Smooth muscle cell (in vitro differentiated cells): ENCODE measurements around the gene MTCH1. TPM values are rescaled to one million over a fixed set of nuclear protein-coding genes. Genes with fewer than 3 reads are reported as not detected.

Source experiments
- DNase-seq: peaks from one replicate; lab custom pipeline; 2025; ENCODE audit not compliant: unreplicated experiment; lab: John Stamatoyannopoulos, UW
- H2AFZ ChIP-seq: fragments of 200-600 bp; sonication (generic); 2 replicates; pipeline ENCODE4 v1.6.0; 2016; ENCODE audit warnings: antibody characterized with exemption, low read depth, mild to moderate bottlenecking
- H3F3A ChIP-seq: fragments of 200-600 bp; sonication (generic); 2 replicates; pipeline ENCODE4 v1.6.0; 2017; ENCODE audit warnings: antibody characterized with exemption, low read depth
- H3K27ac ChIP-seq: fragments of 200-600 bp; sonication (generic); 2 replicates; pipeline ENCODE4 v1.5.1; 2016; ENCODE audit warnings: low read depth, mild to moderate bottlenecking
- H3K27me3 ChIP-seq: fragments of 200-600 bp; sonication (generic); 2 replicates; pipeline ENCODE4 v1.6.1; 2016; ENCODE audit warnings: low read depth, mild to moderate bottlenecking
- H3K36me3 ChIP-seq: fragments of 200-600 bp; sonication (generic); 2 replicates; pipeline ENCODE4 v1.5.1; 2016; ENCODE audit warnings: low read depth
- H3K4me1 ChIP-seq: fragments of 200-600 bp; sonication (generic); 2 replicates; pipeline ENCODE4 v1.5.1; 2016; ENCODE audit warnings: low read depth
- H3K4me2 ChIP-seq: fragments of 200-600 bp; sonication (generic); 2 replicates; pipeline ENCODE4 v1.6.0; 2016; ENCODE audit warnings: mild to moderate bottlenecking
- H3K4me3 ChIP-seq: fragments of 200-600 bp; sonication (generic); 2 replicates; pipeline ENCODE4 v1.5.1; 2016; ENCODE audit warnings: mild to moderate bottlenecking
- H3K79me2 ChIP-seq: fragments of 200-600 bp; sonication (generic); 2 replicates; pipeline ENCODE4 v1.6.0; 2016; ENCODE audit warnings: low read depth, mild to moderate bottlenecking
- H3K9ac ChIP-seq: fragments of 200-600 bp; sonication (generic); 2 replicates; pipeline ENCODE4 v1.6.0; 2016; ENCODE audit warnings: low read depth
- H3K9me3 ChIP-seq: fragments of 200-600 bp; sonication (generic); replicated peaks from 2 replicates; pipeline ENCODE4 v1.5.1; 2016; ENCODE audit warnings: low read depth
- H4K20me1 ChIP-seq: fragments of 200-600 bp; sonication (generic); 2 replicates; pipeline ENCODE4 v1.6.0; 2016; ENCODE audit warnings: low read depth
- CTCF ChIP-seq: fragments of 200-600 bp; sonication (generic); IDR thresholded peaks from 2 replicates; pipeline ENCODE4 v1.5.1; 2017; ENCODE audit warnings: borderline replicate concordance, mild to moderate bottlenecking, antibody characterized with exemption; ENCODE audit not compliant: insufficient read depth, poor library complexity, severe bottlenecking
- WGBS: methylation state at CpG from one replicate; pipeline ENCODE4 v1.1.7; 2016; ENCODE audit warnings: low lambda C conversion rate; 5-methylcytosine and 5-hydroxymethylcytosine counted together
- polyA plus RNA-seq: library from polyadenylated mRNA; unstranded; fragments of >200 nt; fragmentation: Nextera tagmentation; extraction: Ambion mirVana; gene quantifications from 2 replicates; pipeline ENCODE4 v1.2.1, GENCODE V29; 2016
- total RNA-seq: library from RNA; depleted of rRNA; stranded (reverse); fragments of >200 nt; gene quantifications from 2 replicates; pipeline ENCODE4 v1.2.3, GENCODE V29; 2014

MTCH1 gene
- total and polyA plus RNA-seq, 2 experiments from 2014 or later: 200 to 517 TPM

- 82% methylated on average over 14 of the region's 14 CpGs for WGBS
- DNase-seq: no peak
- TF ChIP-seq CTCF: no peak
- no peak overlapping the region for H2AFZ ChIP-seq
- H3K27ac ChIP-seq: no peak overlapping the region
- no peak overlapping the region for H3K9ac ChIP-seq
- peaks cover 18% of the 10 kb centered on the region for H3K36me3 ChIP-seq
- H3K27me3 ChIP-seq: no peaks in the 10 kb centered on the region
- H4K20me1 ChIP-seq: peaks cover 49% of the 10 kb centered on the region
- H3K4me1 ChIP-seq: no peaks in the 10 kb centered on the region
- H3K4me3 ChIP-seq: no peak overlapping the region
- H3K79me2 ChIP-seq: peaks cover 2% of the 10 kb centered on the region
- H3F3A ChIP-seq: peaks cover 14% of the 10 kb centered on the region
- no peak overlapping the region for H3K4me2 ChIP-seq
- no peaks in the 10 kb centered on the region for H3K9me3 ChIP-seq
These were observed 13.9 kb downstream of the MTCH1 start for GRCh38 chr6:36971921-36972673.

- no peak overlapping the region for H3K4me2 ChIP-seq
- H3K9me3 ChIP-seq: no peaks in the 10 kb centered on the region
- H3K27ac ChIP-seq: no peak overlapping the region
- no peak for DNase-seq
- H3K36me3 ChIP-seq: peaks cover 18% of the 10 kb centered on the region
- WGBS: 91% methylated on average over 17 of the region's 17 CpGs
- peaks cover 42% of the 10 kb centered on the region for H4K20me1 ChIP-seq
- no peak for TF ChIP-seq CTCF
- peaks cover 14% of the 10 kb centered on the region for H3F3A ChIP-seq
- no peak overlapping the region for H3K4me3 ChIP-seq
- no peaks in the 10 kb centered on the region for H3K79me2 ChIP-seq
- H2AFZ ChIP-seq: no peak overlapping the region
- no peaks in the 10 kb centered on the region for H3K27me3 ChIP-seq
- no peak overlapping the region for H3K9ac ChIP-seq
- H3K4me1 ChIP-seq: no peaks in the 10 kb centered on the region
These were observed 14.8 kb downstream of the MTCH1 start for GRCh38 chr6:36970892-36971842.

GRCh38 chr6:36969988-36970891 is 15.8 kb downstream of the MTCH1 start:
- Histone ChIP-seq H3K4me1 (no peaks in the 10 kb centered on the region), H3K27ac (no peak overlapping the region), H3F3A (peaks cover 14% of the 10 kb centered on the region), H3K79me2 (no peaks in the 10 kb centered on the region), H3K9ac (no peak overlapping the region), H3K36me3 (peaks cover 18% of the 10 kb centered on the region), H3K27me3 (no peaks in the 10 kb centered on the region), H4K20me1 (peaks cover 38% of the 10 kb centered on the region), H3K9me3 (no peaks in the 10 kb centered on the region), H3K4me2 (no peak overlapping the region), H3K4me3 (no peak overlapping the region), H2AFZ (no peak overlapping the region)
- WGBS: 97% methylated on average over 17 of the region's 17 CpGs
- no peak for TF ChIP-seq CTCF
- DNase-seq: no peak
